Motor neuron (in vitro differentiated cells): ENCODE results near the gene LRRC25. TPM values are rescaled to one million over a fixed set of nuclear protein-coding genes. Genes with fewer than 3 reads are reported as not detected.

ENCODE experiments used
- ATAC-seq, 8 experiments: fragments of 200-7000 bp; cut with Tn5 transposase; replicated peaks in 6 of 8; 2 replicates each; pipeline ENCODE4 v1.8.0; 2021; ENCODE audit warnings: mild to moderate bottlenecking in 8 of 8, moderate library complexity in 8 of 8
- H3K27ac ChIP-seq, 2 donors: fragments of 250-450 bp; sonication (Bioruptor Pico); 2 replicates each; pipeline ENCODE4 v1.9.0; 2021; ENCODE audit warnings: antibody characterized with exemption in 2 of 2, mild to moderate bottlenecking in 2 of 2, moderate library complexity in 1 of 2
- H3K4me1 ChIP-seq, 2 donors: fragments of 250-450 bp; sonication (Bioruptor Pico); replicated peaks in 1 of 2; 2 replicates each; pipeline ENCODE4 v1.6.1; 2021; ENCODE audit warnings: antibody characterized with exemption in 2 of 2, mild to moderate bottlenecking in 2 of 2, moderate library complexity in 1 of 2
- H3K4me3 ChIP-seq, 5 donors: fragments of 250-450 bp; sonication (Bioruptor Pico); 2 replicates each; pipeline ENCODE4 v1.9.0; 2021; ENCODE audit warnings: antibody characterized with exemption in 5 of 5, mild to moderate bottlenecking in 5 of 5, moderate library complexity in 4 of 5
- WGBS, 10 experiments: fragments of 450-650 bp; shearing (Covaris generic); methylation state at CpG; one replicate each; pipeline ENCODE4 v1.0.0; 2022; 5-methylcytosine and 5-hydroxymethylcytosine counted together
- in situ Hi-C, 9 experiments: fragments of 400-800 bp; cut with MboI; loops; one replicate each; pipeline ENCODE4 v1.15.0; 2021; ENCODE audit warnings: low sequenced_read_pairs in 9 of 9, low pct_unique_long_range_greater_than_20kb in 2 of 9; ENCODE audit not compliant: unreplicated experiment in 9 of 9
- total RNA-seq, 8 experiments: library from RNA; unstranded; fragments of 300-600 nt; gene quantifications; 2 replicates each; pipeline versions ENCODE4 v1.2.3 to v1.2.4, GENCODE V29; 2022

LRRC25 gene
- total RNA-seq, 8 experiments from 2014 or later: 0.14 to 2.1 (median 0.47) TPM

DNA sequence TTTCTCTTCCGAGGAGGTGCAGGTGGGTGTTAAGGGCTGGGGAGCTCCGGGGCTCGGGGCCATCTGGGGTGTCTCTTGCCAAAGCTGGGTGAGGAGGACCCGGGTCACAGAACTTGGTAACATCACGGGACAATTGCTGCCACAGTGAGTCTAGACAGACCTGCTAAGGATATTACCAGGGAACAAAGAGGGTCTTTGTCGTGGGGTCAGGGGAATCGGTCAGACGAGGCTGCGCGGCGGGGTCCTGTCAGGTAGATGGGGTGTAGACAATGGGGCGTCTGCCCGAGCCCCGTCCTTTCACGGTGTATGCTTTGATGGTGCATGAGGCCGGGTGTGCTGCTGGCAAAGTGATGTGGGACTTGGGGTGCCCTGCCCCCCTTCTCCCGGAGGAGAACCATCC, 49.3 kb downstream of the LRRC25 start:
- ATAC-seq: no peak
- no peak overlapping the region for H3K27ac ChIP-seq
- peaks cover 5 to 14% of the 10 kb centered on the region in 2 donors for H3K4me1 ChIP-seq
- in situ Hi-C loops: no loop called here
- H3K4me3 ChIP-seq: no peak overlapping the region
- WGBS, 10 experiments: 68 to 100% (median 98%) methylated on average over 1 to 5 of the region's 17 CpGs; no CpG with 5 or more reads in 6 of the 10 experiments

DNA sequence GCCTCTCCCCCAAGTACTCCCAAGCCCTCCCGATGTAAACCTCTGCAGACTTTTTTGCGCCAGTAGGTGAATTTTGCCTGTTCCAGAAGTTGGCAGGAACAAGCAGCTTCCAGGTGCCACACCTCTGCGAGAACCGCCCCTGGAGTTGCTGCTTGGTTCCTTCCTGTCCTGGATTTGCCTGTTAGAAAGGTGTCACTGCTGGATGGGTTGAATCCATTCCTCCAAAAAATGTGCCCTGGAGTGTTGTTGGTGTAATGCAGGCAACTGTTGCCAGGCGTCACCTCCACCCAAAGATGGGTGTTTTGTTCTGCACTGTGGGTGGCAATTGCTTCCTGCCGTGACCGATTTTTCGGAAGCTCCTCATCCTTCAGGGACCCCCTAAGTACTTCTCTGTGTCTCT, 51.3 kb downstream of the LRRC25 start:
- H3K4me1 ChIP-seq: peaks cover 8 to 22% of the 10 kb centered on the region in 2 donors
- H3K4me3 ChIP-seq: no peak overlapping the region
- peak in 2 of 8 experiments; percentile 38 to 65 for ATAC-seq
- no peak overlapping the region for H3K27ac ChIP-seq
- in situ Hi-C loops: no loop called here
- 53 to 100% (median 74%) methylated on average over 1 to 7 of the region's 8 CpGs; no CpG with 5 or more reads in 1 of the 10 experiments for WGBS, 10 experiments

DNA sequence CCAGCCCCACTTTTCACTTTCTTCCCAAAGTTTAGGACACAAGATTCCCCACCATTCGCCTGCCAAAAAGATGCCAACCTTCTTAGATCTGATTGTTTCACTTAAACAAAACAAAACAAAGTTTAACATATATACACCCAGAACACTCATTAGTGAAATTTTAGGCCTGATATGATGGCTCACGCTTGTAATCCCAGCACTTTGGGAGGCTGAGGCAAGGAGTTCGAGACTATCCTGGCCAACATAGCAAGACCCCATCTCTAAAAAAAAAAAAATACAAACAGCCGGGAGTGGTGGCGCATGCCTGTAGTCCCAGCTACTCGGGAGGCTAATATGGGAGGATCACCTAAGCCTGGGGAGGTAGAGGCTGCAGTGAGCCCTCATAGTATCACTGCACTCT, 52.1 kb downstream of the LRRC25 start:
- Histone ChIP-seq H3K27ac (peak overlapping the region; percentile 43 to 81), H3K4me3 (no peak overlapping the region), H3K4me1 (peaks cover 8 to 24% of the 10 kb centered on the region in 2 donors)
- in situ Hi-C loops: no loop called here
- no peak for ATAC-seq
- 86 to 100% (median 96%) methylated on average over 1 to 6 of the region's 6 CpGs; no CpG with 5 or more reads in 2 of the 10 experiments for WGBS, 10 experiments

DNA sequence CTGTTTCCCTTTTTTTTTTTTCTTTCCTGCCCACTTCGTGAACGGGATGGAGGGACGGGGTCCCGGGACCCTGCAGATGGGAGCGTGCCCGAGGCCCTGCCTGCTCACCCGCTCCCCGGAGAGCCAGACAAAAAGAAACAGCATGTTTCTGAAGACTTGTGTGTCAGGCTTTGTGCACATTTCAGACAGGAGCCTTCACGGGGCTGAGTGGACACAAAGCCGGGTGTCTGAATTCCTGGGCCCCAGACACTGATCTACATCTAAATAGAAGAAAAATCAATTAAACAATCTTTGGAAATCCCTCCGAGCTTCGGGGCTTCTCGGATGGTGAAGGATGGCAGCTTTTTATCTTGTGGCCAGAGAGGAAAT, 52.9 kb downstream of the LRRC25 start:
- in situ Hi-C loops: no loop called here
- peak overlapping the region; percentile 43 to 81 for H3K27ac ChIP-seq
- peak in 5 of 8 experiments; percentile 9 to 51 (median 32) for ATAC-seq
- H3K4me1 ChIP-seq: peaks cover 8 to 24% of the 10 kb centered on the region in 2 donors
- WGBS, 10 experiments: 0 to 74% (median 7%) methylated on average over 2 to 11 of the region's 13 CpGs; no CpG with 5 or more reads in 4 of the 10 experiments
- peak overlapping the region in 2 of 5 donors; percentile 7 to 10 for H3K4me3 ChIP-seq

DNA sequence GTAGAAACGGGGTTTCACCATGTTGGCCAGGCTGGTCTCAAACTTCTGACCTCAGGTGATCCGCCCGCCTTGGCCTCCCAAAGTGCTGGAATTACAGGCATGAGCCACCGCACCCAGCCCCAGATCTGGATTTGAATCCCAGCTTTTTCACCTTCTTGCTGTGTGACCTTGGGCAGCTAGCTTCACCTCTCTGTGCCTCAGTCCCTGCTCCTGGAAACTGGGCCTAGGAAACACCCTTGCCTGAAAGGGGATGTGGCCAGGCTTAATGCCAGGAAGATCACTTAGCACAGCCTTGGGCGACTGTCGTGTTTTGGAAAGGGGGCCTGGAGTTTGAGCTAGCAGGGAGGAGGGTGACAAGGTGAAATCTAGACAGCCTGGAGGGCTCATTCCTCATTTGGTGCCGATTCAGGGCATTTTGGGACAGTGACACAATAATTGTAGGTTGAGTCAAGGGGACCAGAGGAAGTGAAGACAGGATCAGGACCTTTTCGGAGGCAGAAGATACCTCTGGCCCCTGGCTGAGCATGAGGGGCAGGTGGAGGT, 55.3 kb downstream of the LRRC25 start:
- H3K4me1 ChIP-seq: peaks cover 8 to 24% of the 10 kb centered on the region in 2 donors
- no peak for ATAC-seq
- in situ Hi-C loops: no loop called here
- H3K4me3 ChIP-seq: no peak overlapping the region
- 71 to 100% (median 100%) methylated on average over 1 to 4 of the region's 8 CpGs; no CpG with 5 or more reads in 2 of the 10 experiments for WGBS, 10 experiments
- H3K27ac ChIP-seq: no peak overlapping the region

Other genes starting within 250 kb of the LRRC25 start
- gene PIK3R2, start 244.5 kb downstream of the LRRC25 start, total RNA-seq: 10 to 100 TPM; 15.6 to 62.6 (median 27.4) TPM
- gene IFI30, start 223.8 kb downstream of the LRRC25 start, total RNA-seq: 100 to 1,000 TPM in 1 of 8 experiments, 10 to 100 TPM in 2, 1 to 10 TPM in 3, under 1 TPM in 2; 0.09 to 163 (median 3.1) TPM
- 10 to 100 TPM in 4 of 8 experiments, 1 to 10 TPM in 4; 6.6 to 22.9 (median 11.1) TPM for gene MPV17L2, start 204.4 kb downstream of the LRRC25 start, total RNA-seq
- 100 to 1,000 TPM in 1 of 8 experiments, 10 to 100 TPM in 6, 1 to 10 TPM in 1; 2.7 to 142 (median 32.3) TPM for gene RAB3A, start 193.6 kb downstream of the LRRC25 start, total RNA-seq
- gene PDE4C, start 171.2 kb downstream of the LRRC25 start, total RNA-seq: 1 to 10 TPM; 1.3 to 4.3 (median 2.5) TPM
- 1 to 10 TPM in 6 of 8 experiments, under 1 TPM in 2; 0.38 to 2.8 (median 1.7) TPM for gene IQCN, start 123.2 kb downstream of the LRRC25 start, total RNA-seq
- gene JUND, start 116.0 kb downstream of the LRRC25 start, total RNA-seq: 100 to 1,000 TPM in 3 of 8 experiments, 10 to 100 TPM in 5; 37.8 to 197 (median 98.2) TPM
- 100 to 1,000 TPM in 7 of 8 experiments, 10 to 100 TPM in 1; 87.3 to 240 (median 151) TPM for gene LSM4, start 74.5 kb downstream of the LRRC25 start, total RNA-seq
- gene PGPEP1, start 57.0 kb downstream of the LRRC25 start, total RNA-seq: 10 to 100 TPM in 7 of 8 experiments, 1 to 10 TPM in 1; 8.2 to 42.8 (median 17.1) TPM
- 100 to 1,000 TPM in 2 of 8 experiments, 10 to 100 TPM in 6; 14.0 to 784 (median 60.0) TPM for gene GDF15, start 11.5 kb downstream of the LRRC25 start, total RNA-seq
- gene SSBP4, start 21.8 kb upstream of the LRRC25 start, total RNA-seq: 100 to 1,000 TPM in 1 of 8 experiments, 10 to 100 TPM in 7; 60.2 to 155 (median 70.1) TPM
- gene ISYNA1, start 40.5 kb upstream of the LRRC25 start, total RNA-seq: 100 to 1,000 TPM in 3 of 8 experiments, 10 to 100 TPM in 4, 1 to 10 TPM in 1; 7.2 to 157 (median 86.2) TPM
- 10 to 100 TPM in 2 of 8 experiments, 1 to 10 TPM in 6; 3.4 to 13.8 (median 6.2) TPM for gene ELL, start 124.4 kb upstream of the LRRC25 start, total RNA-seq
- gene FKBP8, start 146.0 kb upstream of the LRRC25 start, total RNA-seq: 100 to 1,000 TPM; 137 to 214 (median 153) TPM
- 100 to 1,000 TPM in 1 of 8 experiments, 10 to 100 TPM in 7; 48.4 to 106 (median 68.1) TPM for gene KXD1, start 160.2 kb upstream of the LRRC25 start, total RNA-seq
- gene UBA52, start 174.2 kb upstream of the LRRC25 start, total RNA-seq: 1,000 to 10,000 TPM; 1,160 to 2,382 (median 1,457) TPM
- gene REX1BD, start 191.2 kb upstream of the LRRC25 start, total RNA-seq: 10 to 100 TPM; 39.5 to 76.6 (median 53.9) TPM
- 10 to 100 TPM in 1 of 8 experiments, 1 to 10 TPM in 7; 1.5 to 18.3 (median 4.7) TPM for gene CRLF1, start 209.2 kb upstream of the LRRC25 start, total RNA-seq
- gene TMEM59L, start 215.2 kb upstream of the LRRC25 start, total RNA-seq: 10 to 100 TPM in 5 of 8 experiments, 1 to 10 TPM in 1, under 1 TPM in 2; 0.41 to 67.6 (median 25.4) TPM
- 1 to 10 TPM in 7 of 8 experiments, under 1 TPM in 1; 0.92 to 8.3 (median 5.6) TPM for gene KLHL26, start 239.4 kb upstream of the LRRC25 start, total RNA-seq